GM23338 (cell line): ENCODE measurements around the gene CAMTA1. TPM values are rescaled to one million over a fixed set of nuclear protein-coding genes. Genes with fewer than 3 reads are reported as not detected.

Source experiments
- ATAC-seq: fragments of 200-7000 bp; cut with Tn5 transposase; 3 replicates; pipeline ENCODE4 v1.9.1; 2020
- DNase-seq: peaks from one replicate; pipeline ENCODE4 v3.0.0-alpha.2; 2015; ENCODE audit warnings: low spot score
- H2AFZ ChIP-seq: fragments of 200-600 bp; sonication (generic); 2 replicates; pipeline ENCODE4 v1.8.0; 2016; ENCODE audit warnings: antibody characterized with exemption, mild to moderate bottlenecking, moderate library complexity
- H3F3A ChIP-seq: fragments of 200-600 bp; sonication (generic); replicated peaks from 2 replicates; pipeline ENCODE4 v1.8.0; 2017; ENCODE audit warnings: antibody characterized with exemption, mixed run types, low read depth
- H3K27ac ChIP-seq: fragments of 200-600 bp; sonication (generic); 2 replicates; pipeline ENCODE4 v1.6.1; 2016; ENCODE audit warnings: low read depth
- H3K27me3 ChIP-seq: fragments of 200-600 bp; sonication (generic); 2 replicates; pipeline ENCODE4 v1.8.0; 2016; ENCODE audit warnings: mild to moderate bottlenecking, mixed run types, moderate library complexity; ENCODE audit not compliant: insufficient read depth
- H3K36me3 ChIP-seq: fragments of 200-600 bp; sonication (generic); 2 replicates; pipeline ENCODE4 v1.8.0; 2016; ENCODE audit warnings: mild to moderate bottlenecking; ENCODE audit not compliant: insufficient read depth
- H3K4me1 ChIP-seq: fragments of 200-600 bp; sonication (generic); 2 replicates; pipeline ENCODE4 v1.8.0; 2016; ENCODE audit warnings: mild to moderate bottlenecking, moderate library complexity; ENCODE audit not compliant: insufficient read depth
- H3K4me2 ChIP-seq: fragments of 200-600 bp; sonication (generic); 2 replicates; pipeline ENCODE4 v1.7.1; 2017; ENCODE audit warnings: mixed run types
- H3K4me3 ChIP-seq: fragments of 200-600 bp; sonication (generic); 2 replicates; pipeline ENCODE4 v1.6.1; 2016; ENCODE audit warnings: mixed run types
- H3K79me2 ChIP-seq: fragments of 200-600 bp; sonication (generic); replicated peaks from 2 replicates; pipeline ENCODE4 v1.8.0; 2017; ENCODE audit warnings: mild to moderate bottlenecking; ENCODE audit not compliant: insufficient read depth
- H3K9me2 ChIP-seq: fragments of 200-600 bp; sonication (generic); 2 replicates; pipeline ENCODE4 v1.8.0; 2017; ENCODE audit not compliant: insufficient read depth
- H4K20me1 ChIP-seq: fragments of 200-600 bp; sonication (generic); replicated peaks from 2 replicates; pipeline ENCODE4 v1.8.0; 2017; ENCODE audit warnings: mild to moderate bottlenecking; ENCODE audit not compliant: insufficient read depth
- H3K27ac Mint-ChIP-seq: 2 replicates; pipeline ENCODE4 v1.8.0; 2020; ENCODE audit warnings: inconsistent platforms, mild to moderate bottlenecking, moderate library complexity, mixed read lengths
- H3K27me3 Mint-ChIP-seq: 3 replicates; pipeline ENCODE4 v1.8.0; 2022; ENCODE audit warnings: low read depth, mild to moderate bottlenecking, moderate library complexity, mixed read lengths, inconsistent platforms; ENCODE audit not compliant: insufficient read depth, poor library complexity
- H3K36me3 Mint-ChIP-seq: 3 replicates; pipeline ENCODE4 v1.8.0; 2021; ENCODE audit warnings: low read depth, mild to moderate bottlenecking, inconsistent platforms, moderate library complexity, mixed read lengths
- H3K4me1 Mint-ChIP-seq: 3 replicates; pipeline ENCODE4 v1.8.0; 2020; ENCODE audit warnings: mild to moderate bottlenecking, inconsistent platforms, mixed read lengths
- H3K4me3 Mint-ChIP-seq: 3 replicates; pipeline ENCODE4 v1.8.0; 2021; ENCODE audit warnings: moderate library complexity, mild to moderate bottlenecking, inconsistent platforms, mixed read lengths
- H3K9me3 Mint-ChIP-seq: 3 replicates; pipeline ENCODE4 v1.8.0; 2020; ENCODE audit warnings: moderate library complexity, mild to moderate bottlenecking, inconsistent platforms, mixed read lengths
- CREB1 ChIP-seq: fragments of 250-450 bp; sonication (Bioruptor Pico); IDR thresholded peaks from 2 replicates; pipeline ENCODE4 v1.5.0; 2020; ENCODE audit warnings: low read depth, mild to moderate bottlenecking, moderate library complexity
- CTCF ChIP-seq, 2 experiments: fragments of 200-600 bp in 1 of 2; sonication (generic) in 1 of 2; conservative IDR thresholded peaks; 2 replicates each; pipeline versions ENCODE4 v1.5.1 to v1.6.1; 2016 to 2017; ENCODE audit warnings: antibody characterized with exemption in 2 of 2, low read depth in 2 of 2, mild to moderate bottlenecking in 2 of 2, moderate library complexity in 1 of 2
- ETS1 ChIP-seq: IDR thresholded peaks from 2 replicates; pipeline ENCODE4 v1.6.1; 2016; ENCODE audit warnings: antibody characterized with exemption
- EZH2 ChIP-seq: fragments of 200-600 bp; sonication (generic); IDR thresholded peaks from one replicate; pipeline ENCODE4 v1.8.0; 2017; ENCODE audit warnings: antibody characterized with exemption, mild to moderate bottlenecking, low read depth; ENCODE audit not compliant: unreplicated experiment
- EZH2phosphoT487 ChIP-seq: fragments of 200-600 bp; sonication (generic); IDR thresholded peaks from one replicate; pipeline ENCODE4 v1.8.1; 2018; ENCODE audit warnings: antibody characterized with exemption; ENCODE audit not compliant: unreplicated experiment
- JUNB ChIP-seq: IDR thresholded peaks from one replicate; pipeline ENCODE4 v1.6.1; 2016; ENCODE audit warnings: antibody characterized with exemption; ENCODE audit not compliant: unreplicated experiment
- NANOG ChIP-seq: IDR thresholded peaks from 2 replicates; pipeline ENCODE4 v1.6.1; 2016; ENCODE audit warnings: antibody characterized with exemption, borderline replicate concordance
- POLR2AphosphoS5 ChIP-seq: IDR thresholded peaks from 2 replicates; pipeline ENCODE4 v1.6.1; 2016; ENCODE audit warnings: antibody characterized with exemption, low read depth
- REST ChIP-seq: IDR thresholded peaks from one replicate; pipeline ENCODE4 v1.6.1; 2018; ENCODE audit warnings: antibody characterized with exemption; ENCODE audit not compliant: unreplicated experiment
- STAT1 ChIP-seq: IDR thresholded peaks from one replicate; pipeline ENCODE4 v1.6.1; 2016; ENCODE audit warnings: antibody characterized with exemption; ENCODE audit not compliant: unreplicated experiment
- ZNF114 ChIP-seq: fragments of 250-450 bp; sonication (Bioruptor Pico); IDR thresholded peaks from 2 replicates; pipeline ENCODE4 v1.5.0; 2020; ENCODE audit warnings: mild to moderate bottlenecking, moderate library complexity
- ZNF331 ChIP-seq: fragments of 250-450 bp; sonication (Bioruptor Pico); IDR thresholded peaks from 2 replicates; pipeline ENCODE4 v1.5.0; 2020; ENCODE audit warnings: low read depth, mild to moderate bottlenecking, moderate library complexity
- ZNF462 ChIP-seq: fragments of 250-450 bp; sonication (Bioruptor Pico); IDR thresholded peaks from 2 replicates; pipeline ENCODE4 v1.5.0; 2020; ENCODE audit warnings: mild to moderate bottlenecking, moderate library complexity
- polyA plus RNA-seq: library from polyadenylated mRNA; unstranded; fragments of >200 nt; fragmentation: Nextera tagmentation; extraction: Ambion mirVana; gene quantifications from 2 replicates; pipeline ENCODE4 v1.2.1, GENCODE V29; 2016
- total RNA-seq: library from RNA; depleted of rRNA; stranded (reverse); fragments of >200 nt; shearing (Covaris generic); gene quantifications from 2 replicates; pipeline ENCODE4 v1.2.3, GENCODE V29; 2014

Gene CAMTA1
- total and polyA plus RNA-seq, 2 experiments from 2014 or later, result 115 to 519 TPM

- Mint-ChIP-seq H3K4me3 (no peak overlapping the region), H3K4me1 (peaks cover 3% of the 10 kb centered on the region), H3K27me3 (peaks cover 2% of the 10 kb centered on the region), H3K9me3 (no peaks in the 10 kb centered on the region), H3K36me3 (peaks cover 15% of the 10 kb centered on the region; the same call in 1 of the 3 replicates), H3K27ac (no peak overlapping the region)
- Histone ChIP-seq H3K4me2 (no peak overlapping the region), H4K20me1 (no peaks in the 10 kb centered on the region), H2AFZ (no peak overlapping the region), H3K79me2 (no peaks in the 10 kb centered on the region), H3K4me3 (no peak overlapping the region), H3K9me2 (no peaks in the 10 kb centered on the region), H3K36me3 (no peaks in the 10 kb centered on the region), H3K27me3 (no peaks in the 10 kb centered on the region), H3F3A (no peaks in the 10 kb centered on the region), H3K4me1 (no peaks in the 10 kb centered on the region), H3K27ac (no peak overlapping the region)
- DNase-seq, result no peak
- no peak for ATAC-seq
- no peak for TF ChIP-seq EZH2phosphoT487
- no peak for TF ChIP-seq ZNF114 (CRISPR knock-in tag)
- TF ChIP-seq STAT1, result no peak
- TF ChIP-seq ZNF331, result no peak
- no peak for TF ChIP-seq EZH2
- TF ChIP-seq POLR2AphosphoS5, result no peak
- no peak for TF ChIP-seq CTCF (conservative IDR thresholded peaks at IDR 0.05; ENCODE audit: low read depth in 2 of 2)
- no peak for TF ChIP-seq NANOG
- TF ChIP-seq ZNF462 (CRISPR knock-in tag), result no peak
- TF ChIP-seq ETS1, result no peak
- no peak for TF ChIP-seq REST
- TF ChIP-seq JUNB, result no peak
- no peak for TF ChIP-seq CREB1 (CRISPR knock-in tag)
Observed at GRCh38 chr1:7733276-7733675, 948.0 kb downstream of the CAMTA1 start.
